PC-9 (cell line): ENCODE measurements around the gene PITPNC1. TPM values are rescaled to one million over a fixed set of nuclear protein-coding genes. Genes with fewer than 3 reads are reported as not detected.

Experiments used
- BruUV-seq: library from RNA; stranded (reverse); fragments of 400-500 nt; replicated peaks from 2 replicates; lab custom pipeline; 2021; lab: Mats Ljungman, UMichigan
- CTCF ChIA-PET: fragments of 300-600 bp; sonication (Branson Sonifier 250); formaldehyde crosslinking; loops from one replicate; lab custom pipeline; 2022; ENCODE audit warnings: antibody characterized with exemption; lab: Charles Lee
- POLR2A ChIA-PET: fragments of 300-600 bp; sonication (Branson Sonifier 250); formaldehyde crosslinking; loops from one replicate; lab custom pipeline; 2022; ENCODE audit warnings: antibody characterized with exemption; ENCODE audit not compliant: unreplicated experiment; lab: Charles Lee
- DNase-seq, 2 experiments: peaks; one replicate each; pipeline versions ENCODE4 v3.0.0 to v3.0.0-alpha.2; 2015 to 2022; ENCODE audit warnings: mixed read lengths in 1 of 2
- H2AFZ ChIP-seq: fragments of 200-600 bp; sonication (generic); 2 replicates; pipeline ENCODE4 v1.8.1; 2017; ENCODE audit warnings: antibody characterized with exemption
- H3F3A ChIP-seq: fragments of 200-600 bp; sonication (generic); 2 replicates; pipeline ENCODE4 v1.8.1; 2017; ENCODE audit warnings: antibody characterized with exemption, mild to moderate bottlenecking, low read depth; ENCODE audit not compliant: insufficient read depth
- H3K27ac ChIP-seq: fragments of 200-600 bp; sonication (generic); 2 replicates; pipeline ENCODE4 v1.6.1; 2016; ENCODE audit warnings: mixed run types
- H3K27me3 ChIP-seq: fragments of 200-600 bp; sonication (generic); 2 replicates; pipeline ENCODE4 v1.6.1; 2016; ENCODE audit warnings: low read depth, mixed run types; ENCODE audit not compliant: insufficient read depth
- H3K36me3 ChIP-seq: fragments of 200-600 bp; sonication (generic); 2 replicates; pipeline ENCODE4 v1.6.1; 2016; ENCODE audit warnings: low read depth, mixed run types
- H3K4me1 ChIP-seq: fragments of 200-600 bp; sonication (generic); replicated peaks from 2 replicates; pipeline ENCODE4 v1.6.1; 2016; ENCODE audit warnings: mixed run types; ENCODE audit not compliant: insufficient read depth
- H3K4me2 ChIP-seq: fragments of 200-600 bp; sonication (generic); 2 replicates; pipeline ENCODE4 v1.6.1; 2017; ENCODE audit warnings: mixed run types
- H3K4me3 ChIP-seq: fragments of 200-600 bp; sonication (generic); 2 replicates; pipeline ENCODE4 v1.6.1; 2016; ENCODE audit warnings: mixed run types
- H3K79me2 ChIP-seq: fragments of 200-600 bp; sonication (generic); 2 replicates; pipeline ENCODE4 v1.6.1; 2017; ENCODE audit warnings: low read depth, mixed run types
- H3K9me2 ChIP-seq: fragments of 200-600 bp; sonication (generic); 2 replicates; pipeline ENCODE4 v1.8.1; 2017; ENCODE audit warnings: mild to moderate bottlenecking; ENCODE audit not compliant: insufficient read depth
- H3K9me3 ChIP-seq: fragments of 200-600 bp; sonication (generic); 2 replicates; pipeline ENCODE4 v1.8.1; 2016; ENCODE audit warnings: low read depth; ENCODE audit not compliant: insufficient read depth
- H4K20me1 ChIP-seq: fragments of 200-600 bp; sonication (generic); 2 replicates; pipeline ENCODE4 v1.8.1; 2017; ENCODE audit not compliant: insufficient read depth
- CTCF ChIP-seq: fragments of 200-600 bp; sonication (generic); conservative IDR thresholded peaks from 2 replicates; pipeline ENCODE4 v1.6.1; 2017; ENCODE audit warnings: mixed run types, antibody characterized with exemption, mild to moderate bottlenecking, moderate library complexity
- EZH2 ChIP-seq: fragments of 200-600 bp; sonication (generic); IDR thresholded peaks from 2 replicates; pipeline ENCODE4 v1.8.0; 2017; ENCODE audit warnings: antibody characterized with exemption, low read depth
- intact Hi-C: fragments of 100-400 bp; cut with micrococcal nuclease; formaldehyde crosslinking; loops from one replicate; pipeline ENCODE4 v1.10.0; 2022; ENCODE audit not compliant: unreplicated experiment
- total RNA-seq: library from RNA; stranded (reverse); gene quantifications from 2 replicates; pipeline ENCODE4 v1.2.3, GENCODE V29; 2021

The PITPNC1 gene
- total RNA-seq, 1 experiment from 2014 or later: 6.0 TPM

- H3K4me1 ChIP-seq: peaks cover 8% of the 10 kb centered on the region
- H3K4me2 ChIP-seq: no peak overlapping the region
- intact Hi-C loops: loop anchor here (5.0 kb wide), 1 partner anchor 111 kb away; no protein-coding TSS in a partner anchor
- peaks cover 9% of the 10 kb centered on the region; the same call in 1 of the 2 replicates for H3F3A ChIP-seq
- ChIA-PET POLR2A (no interaction called here), CTCF (interaction anchor here (0.6 kb wide), 1 partner anchor 23 kb away, joined by 12 read pairs; no protein-coding TSS in a partner anchor)
- no peaks in the 10 kb centered on the region for H3K27me3 ChIP-seq
- no peak overlapping the region for H2AFZ ChIP-seq
- BruUV-seq: no TSS peak
- H3K4me3 ChIP-seq: no peak overlapping the region
- no peaks in the 10 kb centered on the region for H3K9me2 ChIP-seq
- no peaks in the 10 kb centered on the region for H3K79me2 ChIP-seq
- no peaks in the 10 kb centered on the region for H3K36me3 ChIP-seq
- DNase-seq: no peak
- H3K9me3 ChIP-seq: no peaks in the 10 kb centered on the region
- TF ChIP-seq EZH2: no peak
- TF ChIP-seq CTCF: no peak
- H3K27ac ChIP-seq: no peak overlapping the region
- no peaks in the 10 kb centered on the region for H4K20me1 ChIP-seq
These were observed 114.6 kb downstream of the PITPNC1 start for GRCh38 chr17:67491681-67492024.

DNA sequence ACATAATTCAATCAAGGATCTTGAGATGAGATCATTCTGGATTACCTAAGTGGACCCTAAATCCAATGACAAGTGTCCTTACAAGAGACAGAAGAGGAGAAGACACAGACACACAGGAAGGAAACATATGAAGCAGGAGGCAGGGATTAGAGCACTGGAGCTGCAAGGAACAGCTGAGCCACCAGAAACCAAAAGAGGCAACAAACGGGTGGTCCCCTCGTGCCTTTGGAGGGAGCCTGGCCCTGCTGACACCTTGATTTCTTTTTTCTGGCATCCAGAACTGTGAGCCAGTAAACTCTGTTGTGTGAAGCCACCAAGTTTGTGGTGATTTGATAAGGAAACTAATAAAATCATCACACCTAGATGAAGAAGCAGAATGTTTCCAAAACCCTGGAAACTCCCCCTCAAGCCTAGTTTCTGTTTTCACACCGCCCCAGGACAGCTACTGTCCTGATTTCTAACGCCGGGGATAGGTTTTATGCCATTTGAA, 115.2 kb downstream of the PITPNC1 start:
- Histone ChIP-seq H3K36me3 (no peaks in the 10 kb centered on the region), H3K9me3 (no peaks in the 10 kb centered on the region), H2AFZ (no peak overlapping the region), H3K27me3 (no peaks in the 10 kb centered on the region), H3K9me2 (no peaks in the 10 kb centered on the region), H3K4me1 (peaks cover 8% of the 10 kb centered on the region), H3K27ac (no peak overlapping the region), H3K79me2 (no peaks in the 10 kb centered on the region), H3K4me3 (no peak overlapping the region), H3K4me2 (no peak overlapping the region), H4K20me1 (no peaks in the 10 kb centered on the region), H3F3A (peaks cover 9% of the 10 kb centered on the region; the same call in 1 of the 2 replicates)
- intact Hi-C loops: loop anchor here (5.0 kb wide), 1 partner anchor 110 kb away; no protein-coding TSS in a partner anchor
- TF ChIP-seq EZH2 (no peak), CTCF (no peak)
- POLR2A ChIA-PET: no interaction called here
- BruUV-seq: no TSS peak
- no peak for DNase-seq
- CTCF ChIA-PET: no interaction called here

DNA sequence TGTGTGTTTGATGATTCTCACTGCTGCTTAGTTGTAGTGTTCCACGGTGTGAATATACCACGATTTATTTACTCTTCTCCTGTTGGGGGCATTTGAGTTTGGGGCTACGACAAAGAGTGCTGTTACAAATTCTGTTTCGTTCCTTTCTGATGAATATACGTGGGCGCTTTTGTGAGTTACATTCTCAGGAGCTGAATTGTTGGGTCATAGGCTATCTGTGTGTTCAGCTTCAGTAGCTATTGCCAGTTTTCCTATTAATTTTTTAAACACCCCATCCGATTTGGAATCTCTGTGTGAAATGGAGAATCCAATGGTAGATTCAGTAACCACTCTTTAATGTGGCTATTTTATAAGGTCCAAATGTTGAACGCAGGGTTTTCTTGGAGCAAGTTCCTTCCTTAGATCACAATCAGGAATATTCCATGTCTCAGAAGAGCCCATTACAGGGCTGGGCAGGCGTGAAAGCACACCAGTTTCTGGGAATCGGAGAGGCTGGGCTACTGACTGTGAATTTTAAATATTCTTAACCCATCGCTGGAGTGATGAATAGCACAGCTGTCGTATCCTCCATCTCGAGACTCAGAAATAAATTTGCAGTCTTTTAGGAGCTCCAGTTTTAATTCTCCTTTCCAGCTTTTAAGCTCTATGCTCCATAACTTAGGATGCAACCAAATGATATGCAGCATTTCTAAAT, 115.9 kb downstream of the PITPNC1 start:
- intact Hi-C loops: loop anchor here (5.0 kb wide), 1 partner anchor 109 kb away; no protein-coding TSS in a partner anchor
- Histone ChIP-seq H3K9me3 (no peaks in the 10 kb centered on the region), H3K9me2 (no peaks in the 10 kb centered on the region), H3F3A (peaks cover 9% of the 10 kb centered on the region; the same call in 1 of the 2 replicates), H3K4me3 (no peak overlapping the region), H4K20me1 (no peaks in the 10 kb centered on the region), H3K36me3 (no peaks in the 10 kb centered on the region), H3K27me3 (no peaks in the 10 kb centered on the region), H3K4me1 (peaks cover 8% of the 10 kb centered on the region), H3K27ac (no peak overlapping the region), H3K4me2 (no peak overlapping the region), H2AFZ (no peak overlapping the region), H3K79me2 (no peaks in the 10 kb centered on the region)
- TF ChIP-seq CTCF (no peak), EZH2 (no peak)
- ChIA-PET CTCF (no interaction called here), POLR2A (interaction anchor here (0.6 kb wide), 1 partner anchor 9 kb away, joined by 5 read pairs; no protein-coding TSS in a partner anchor)
- BruUV-seq: no TSS peak
- DNase-seq: no peak
